Testis (tissue), 2 donors: ENCODE data around the gene PIF1.

Source experiments
- POLR2A ChIP-seq: fragments of 450-650 bp; IDR thresholded peaks from one replicate; pipeline ENCODE4 v1.6.1; 2017; ENCODE audit warnings: antibody characterized with exemption, mild to moderate bottlenecking, moderate library complexity
- TF ChIP-seq, protein P1 (sequence below), 3 experiments: fragments of 450-650 bp in 2 of 3; fragments of 200-600 bp in 1 of 3; sonication (generic) in 1 of 3; IDR thresholded peaks; one replicate each; pipeline ENCODE4 v1.5.1; 2016 to 2019; ENCODE audit warnings: antibody characterized with exemption in 3 of 3, mild to moderate bottlenecking in 2 of 3, moderate library complexity in 1 of 3

DNA sequence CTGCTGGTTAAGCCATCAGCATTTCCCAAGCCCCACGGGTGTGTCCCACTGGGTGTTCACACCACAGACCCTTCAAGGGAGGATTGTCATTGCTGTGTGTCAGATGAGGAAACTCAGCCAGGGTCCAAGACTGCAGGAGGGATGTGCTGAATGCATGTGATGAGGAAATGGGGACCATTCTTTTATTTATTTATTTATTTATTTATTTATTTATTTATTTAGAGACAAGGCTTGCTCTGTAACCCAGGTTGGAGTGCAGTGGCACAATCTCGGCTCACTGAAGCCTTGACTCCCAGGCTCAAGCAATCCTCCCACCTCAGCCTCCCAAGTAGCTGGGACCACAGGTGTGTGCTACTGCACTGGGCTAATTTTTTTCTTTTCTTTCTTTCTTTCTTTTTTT lies 20.8 kb downstream of the PIF1 start:
- TF ChIP-seq, protein P1, sequence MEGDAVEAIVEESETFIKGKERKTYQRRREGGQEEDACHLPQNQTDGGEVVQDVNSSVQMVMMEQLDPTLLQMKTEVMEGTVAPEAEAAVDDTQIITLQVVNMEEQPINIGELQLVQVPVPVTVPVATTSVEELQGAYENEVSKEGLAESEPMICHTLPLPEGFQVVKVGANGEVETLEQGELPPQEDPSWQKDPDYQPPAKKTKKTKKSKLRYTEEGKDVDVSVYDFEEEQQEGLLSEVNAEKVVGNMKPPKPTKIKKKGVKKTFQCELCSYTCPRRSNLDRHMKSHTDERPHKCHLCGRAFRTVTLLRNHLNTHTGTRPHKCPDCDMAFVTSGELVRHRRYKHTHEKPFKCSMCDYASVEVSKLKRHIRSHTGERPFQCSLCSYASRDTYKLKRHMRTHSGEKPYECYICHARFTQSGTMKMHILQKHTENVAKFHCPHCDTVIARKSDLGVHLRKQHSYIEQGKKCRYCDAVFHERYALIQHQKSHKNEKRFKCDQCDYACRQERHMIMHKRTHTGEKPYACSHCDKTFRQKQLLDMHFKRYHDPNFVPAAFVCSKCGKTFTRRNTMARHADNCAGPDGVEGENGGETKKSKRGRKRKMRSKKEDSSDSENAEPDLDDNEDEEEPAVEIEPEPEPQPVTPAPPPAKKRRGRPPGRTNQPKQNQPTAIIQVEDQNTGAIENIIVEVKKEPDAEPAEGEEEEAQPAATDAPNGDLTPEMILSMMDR (IDR thresholded peaks at IDR 0.05) = no peak
- TF ChIP-seq POLR2A = no peak
